ENCODE measurements around the gene RNF115. TPM values are rescaled to one million over a fixed set of nuclear protein-coding genes. Genes with fewer than 3 reads are reported as not detected.

RNF115 gene
- total RNA-seq, 1 experiment from 2014 or later, result 11.0 TPM

DNA sequence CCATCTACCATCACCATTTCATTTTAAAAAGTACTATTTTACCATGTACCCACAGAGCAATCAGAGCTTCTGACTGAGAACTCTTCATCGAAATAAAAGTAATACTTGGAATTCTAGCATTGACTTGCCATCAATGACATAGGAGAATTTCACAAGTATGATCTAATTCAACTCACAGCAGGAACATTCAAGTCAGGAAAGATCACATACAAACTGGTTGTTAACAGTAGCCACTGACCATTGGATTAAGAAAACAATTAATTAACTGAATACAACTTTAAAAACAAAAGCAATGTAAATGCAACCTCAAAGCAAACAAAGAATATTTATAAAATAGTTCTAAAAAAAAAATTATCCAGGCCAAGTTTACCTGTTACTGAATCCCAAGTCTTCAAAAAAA, 18.8 kb downstream of the RNF115 start:
- intact Hi-C loops (cut with micrococcal nuclease; ENCODE audit: unreplicated experiment), result no loop called here
- no peaks in the 10 kb centered on the region for H3K9me3 ChIP-seq (ENCODE audit: insufficient read depth, low read depth)
- no peak overlapping the region for H3K4me3 ChIP-seq
- no peak overlapping the region for H3K27ac ChIP-seq
- peaks cover 67% of the 10 kb centered on the region for H3K79me2 ChIP-seq (ENCODE audit: low read depth)
- no peak overlapping the region for H2AFZ ChIP-seq
- no peak for DNase-seq
- BruUV-seq (replicated peaks), result no TSS peak
- H3K4me2 ChIP-seq, result no peak overlapping the region
- 0 out of 2 replicates have a peak, but pooled peaks cover 6% of the 10 kb centered on the region for H3F3A ChIP-seq (ENCODE audit: insufficient read depth, low read depth)
- ChIA-PET POLR2A (ENCODE audit: unreplicated experiment) (interaction anchor here (0.6 kb wide), 1 partner anchor 40 kb away, joined by 6 read pairs; the partner anchor contains the start of gene NUDT17), CTCF (no interaction called here)
- TF ChIP-seq, protein P1, sequence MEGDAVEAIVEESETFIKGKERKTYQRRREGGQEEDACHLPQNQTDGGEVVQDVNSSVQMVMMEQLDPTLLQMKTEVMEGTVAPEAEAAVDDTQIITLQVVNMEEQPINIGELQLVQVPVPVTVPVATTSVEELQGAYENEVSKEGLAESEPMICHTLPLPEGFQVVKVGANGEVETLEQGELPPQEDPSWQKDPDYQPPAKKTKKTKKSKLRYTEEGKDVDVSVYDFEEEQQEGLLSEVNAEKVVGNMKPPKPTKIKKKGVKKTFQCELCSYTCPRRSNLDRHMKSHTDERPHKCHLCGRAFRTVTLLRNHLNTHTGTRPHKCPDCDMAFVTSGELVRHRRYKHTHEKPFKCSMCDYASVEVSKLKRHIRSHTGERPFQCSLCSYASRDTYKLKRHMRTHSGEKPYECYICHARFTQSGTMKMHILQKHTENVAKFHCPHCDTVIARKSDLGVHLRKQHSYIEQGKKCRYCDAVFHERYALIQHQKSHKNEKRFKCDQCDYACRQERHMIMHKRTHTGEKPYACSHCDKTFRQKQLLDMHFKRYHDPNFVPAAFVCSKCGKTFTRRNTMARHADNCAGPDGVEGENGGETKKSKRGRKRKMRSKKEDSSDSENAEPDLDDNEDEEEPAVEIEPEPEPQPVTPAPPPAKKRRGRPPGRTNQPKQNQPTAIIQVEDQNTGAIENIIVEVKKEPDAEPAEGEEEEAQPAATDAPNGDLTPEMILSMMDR (conservative IDR thresholded peaks at IDR 0.05), result no peak
- TF ChIP-seq EZH2 (IDR thresholded peaks at IDR 0.05; ENCODE audit: low read depth), result no peak
- H4K20me1 ChIP-seq (ENCODE audit: insufficient read depth), result peaks cover 7% of the 10 kb centered on the region
- peaks cover 7% of the 10 kb centered on the region; the same call in 1 of the 2 replicates for H3K4me1 ChIP-seq (replicated peaks; ENCODE audit: insufficient read depth)
- no peaks in the 10 kb centered on the region for H3K27me3 ChIP-seq (ENCODE audit: insufficient read depth, low read depth)
- no peaks in the 10 kb centered on the region for H3K9me2 ChIP-seq (ENCODE audit: insufficient read depth)
- no peaks in the 10 kb centered on the region for H3K36me3 ChIP-seq (ENCODE audit: low read depth)

DNA sequence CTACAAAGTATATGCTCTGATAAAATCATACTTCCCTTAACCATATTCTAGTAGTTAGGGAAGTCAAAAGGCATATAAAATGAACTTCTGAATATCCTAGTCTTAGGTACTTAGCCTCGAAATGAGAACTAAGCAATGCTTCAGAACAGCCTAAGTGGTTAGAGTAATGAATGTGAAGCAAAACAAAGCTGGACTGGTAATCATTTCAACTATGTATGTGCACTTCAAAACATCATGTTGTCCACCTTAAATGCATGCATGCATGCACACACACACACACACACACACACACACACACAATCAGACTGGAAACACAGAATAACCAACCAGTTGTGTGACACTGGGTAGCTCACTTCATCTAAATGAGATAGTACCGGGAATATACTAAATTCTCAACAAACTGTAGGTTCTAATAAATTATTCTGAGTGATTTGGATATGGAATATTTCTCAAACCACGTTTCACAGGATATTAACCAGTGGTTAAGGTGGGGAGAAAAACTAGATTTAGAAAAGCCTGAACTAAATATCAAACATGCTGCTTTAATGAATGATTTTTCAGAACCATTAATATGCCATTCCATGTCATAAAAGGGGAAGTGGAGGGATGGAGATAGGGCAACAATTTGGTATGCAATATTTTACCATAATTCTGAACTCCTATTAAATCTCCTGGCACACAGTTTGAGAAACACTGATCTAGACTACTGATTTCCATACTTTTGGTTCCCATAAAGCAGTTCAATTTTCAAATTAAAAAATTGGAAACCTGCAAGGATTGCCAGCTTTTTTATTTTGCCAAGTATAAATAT, 19.5 kb downstream of the RNF115 start:
- H3K27me3 ChIP-seq (ENCODE audit: insufficient read depth, low read depth), result no peaks in the 10 kb centered on the region
- TF ChIP-seq, protein P1 (conservative IDR thresholded peaks at IDR 0.05), result no peak
- TF ChIP-seq EZH2 (IDR thresholded peaks at IDR 0.05; ENCODE audit: low read depth), result no peak
- peaks cover 7% of the 10 kb centered on the region for H4K20me1 ChIP-seq (ENCODE audit: insufficient read depth)
- no TSS peak for BruUV-seq (replicated peaks)
- H3K79me2 ChIP-seq (ENCODE audit: low read depth), result peaks cover 67% of the 10 kb centered on the region
- ChIA-PET POLR2A (ENCODE audit: unreplicated experiment) (interaction anchor here (0.6 to 0.7 kb wide), 2 partner anchors 19 to 41 kb away, joined by 3 to 6 read pairs; partner anchors contain the start of genes NUDT17 and RNF115), CTCF (no interaction called here)
- no peaks in the 10 kb centered on the region for H3K9me3 ChIP-seq (ENCODE audit: insufficient read depth, low read depth)
- peaks cover 7% of the 10 kb centered on the region; the same call in 1 of the 2 replicates for H3K4me1 ChIP-seq (replicated peaks; ENCODE audit: insufficient read depth)
- no peak overlapping the region for H3K4me2 ChIP-seq
- no peaks in the 10 kb centered on the region for H3K9me2 ChIP-seq (ENCODE audit: insufficient read depth)
- no peak overlapping the region for H3K27ac ChIP-seq
- no peak overlapping the region for H3K4me3 ChIP-seq
- H3K36me3 ChIP-seq (ENCODE audit: low read depth), result no peaks in the 10 kb centered on the region
- 0 out of 2 replicates have a peak, but pooled peaks cover 6% of the 10 kb centered on the region for H3F3A ChIP-seq (ENCODE audit: insufficient read depth, low read depth)
- no peak for DNase-seq
- intact Hi-C loops (cut with micrococcal nuclease; ENCODE audit: unreplicated experiment), result no loop called here
- no peak overlapping the region for H2AFZ ChIP-seq

DNA sequence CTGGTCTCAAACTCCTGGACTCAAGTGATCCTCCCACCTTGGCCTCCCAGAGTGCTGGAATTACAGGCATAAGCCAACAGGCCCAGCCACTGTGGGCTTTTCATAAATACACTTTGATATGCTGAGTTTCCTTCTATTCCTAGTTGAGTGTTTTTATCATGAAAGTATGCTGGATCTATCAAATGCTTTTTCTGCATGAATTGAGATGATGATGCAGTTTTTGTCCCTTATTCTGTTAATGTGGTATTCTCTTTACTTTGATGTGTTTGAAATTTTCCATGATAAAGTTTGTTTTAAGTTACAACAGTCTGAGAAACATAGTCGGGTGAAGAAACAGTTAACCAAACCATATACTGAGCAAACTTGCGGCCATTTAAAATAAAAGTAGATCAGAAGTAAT, 24.1 kb downstream of the RNF115 start:
- intact Hi-C loops (cut with micrococcal nuclease; ENCODE audit: unreplicated experiment), result no loop called here
- H3K27me3 ChIP-seq (ENCODE audit: insufficient read depth, low read depth), result no peaks in the 10 kb centered on the region
- DNase-seq, result no peak
- no peaks in the 10 kb centered on the region for H3K9me2 ChIP-seq (ENCODE audit: insufficient read depth)
- BruUV-seq (replicated peaks), result no TSS peak
- H4K20me1 ChIP-seq (ENCODE audit: insufficient read depth), result peaks cover 7% of the 10 kb centered on the region; the same call in 1 of the 2 replicates
- H3K36me3 ChIP-seq (ENCODE audit: low read depth), result 0 out of 2 replicates have a peak, but pooled peaks cover 7% of the 10 kb centered on the region
- TF ChIP-seq, protein P1 (conservative IDR thresholded peaks at IDR 0.05), result no peak
- TF ChIP-seq EZH2 (IDR thresholded peaks at IDR 0.05; ENCODE audit: low read depth), result no peak
- H3K4me3 ChIP-seq, result no peak overlapping the region
- H3K4me2 ChIP-seq, result no peak overlapping the region
- 0 out of 2 replicates have a peak, but pooled peaks cover 6% of the 10 kb centered on the region for H3F3A ChIP-seq (ENCODE audit: insufficient read depth, low read depth)
- ChIA-PET POLR2A (ENCODE audit: unreplicated experiment) (no interaction called here), CTCF (no interaction called here)
- H3K27ac ChIP-seq, result no peak overlapping the region
- peaks cover 7% of the 10 kb centered on the region; the same call in 1 of the 2 replicates for H3K4me1 ChIP-seq (replicated peaks; ENCODE audit: insufficient read depth)
- peaks cover 16% of the 10 kb centered on the region; the same call in 1 of the 2 replicates for H3K9me3 ChIP-seq (ENCODE audit: insufficient read depth, low read depth)
- no peak overlapping the region for H2AFZ ChIP-seq
- peaks cover 35% of the 10 kb centered on the region for H3K79me2 ChIP-seq (ENCODE audit: low read depth)
